ENCODE data around the gene CLCNKA. TPM values are rescaled to one million over a fixed set of nuclear protein-coding genes. Genes with fewer than 3 reads are reported as not detected.
A peak's percentile ranks its signal among the peaks of the same experiment; 100 is the strongest.

CLCNKA gene
- total RNA-seq, 2 experiments from 2014 or later, result not detected

- Mint-ChIP-seq H3K27me3 (no peaks in the 10 kb centered on the region), H3K4me1 (peaks cover 17% of the 10 kb centered on the region), H3K36me3 (ENCODE audit: low read depth) (no peaks in the 10 kb centered on the region), H3K4me3 (no peak overlapping the region), H3K9me3 (ENCODE audit: low read depth) (no peaks in the 10 kb centered on the region), H3K27ac (no peak overlapping the region)
- ATAC-seq (no peak), DNase-seq (no peak)
- POLR2A ChIA-PET, result no interaction called here
- intact Hi-C loops (cut with DNase I, micrococcal nuclease), result no loop called here
- CTCF ChIA-PET, result no interaction called here
These were observed 32.7 kb upstream of the CLCNKA start for GRCh38 chr1:15988856-15989736.

- no peaks in the 10 kb centered on the region for H3K36me3 Mint-ChIP-seq (ENCODE audit: low read depth)
- DNase-seq (no peak), ATAC-seq (no peak)
- H3K4me3 Mint-ChIP-seq, result no peak overlapping the region
- CTCF ChIA-PET, result no interaction called here
- no peak overlapping the region for H3K27ac Mint-ChIP-seq
- POLR2A ChIA-PET, result no interaction called here
- peaks cover 11% of the 10 kb centered on the region for H3K4me1 Mint-ChIP-seq
- no peaks in the 10 kb centered on the region for H3K27me3 Mint-ChIP-seq
- intact Hi-C loops (cut with DNase I, micrococcal nuclease), result no loop called here
- no peaks in the 10 kb centered on the region for H3K9me3 Mint-ChIP-seq (ENCODE audit: low read depth)
These were observed 32.1 kb upstream of the CLCNKA start for GRCh38 chr1:15989776-15990175.

- ATAC-seq (no peak), DNase-seq (no peak)
- Mint-ChIP-seq H3K27ac (no peak overlapping the region), H3K4me1 (no peaks in the 10 kb centered on the region), H3K4me3 (no peak overlapping the region), H3K36me3 (ENCODE audit: low read depth) (no peaks in the 10 kb centered on the region), H3K9me3 (ENCODE audit: low read depth) (no peaks in the 10 kb centered on the region), H3K27me3 (no peaks in the 10 kb centered on the region)
- intact Hi-C loops (cut with DNase I, micrococcal nuclease), result no loop called here
- ChIA-PET CTCF (no interaction called here), POLR2A (no interaction called here)
These were observed 30.2 kb upstream of the CLCNKA start for GRCh38 chr1:15991427-15992186.

GRCh38 chr1:15992187-15992553, 29.7 kb upstream of the CLCNKA start:
- no peaks in the 10 kb centered on the region for H3K36me3 Mint-ChIP-seq (ENCODE audit: low read depth)
- H3K9me3 Mint-ChIP-seq (ENCODE audit: low read depth), result no peaks in the 10 kb centered on the region
- ChIA-PET CTCF (no interaction called here), POLR2A (no interaction called here)
- DNase-seq, result no peak
- H3K4me3 Mint-ChIP-seq, result no peak overlapping the region
- ATAC-seq, result no peak
- no peaks in the 10 kb centered on the region for H3K27me3 Mint-ChIP-seq
- intact Hi-C loops (cut with DNase I, micrococcal nuclease), result no loop called here
- H3K4me1 Mint-ChIP-seq, result no peaks in the 10 kb centered on the region
- H3K27ac Mint-ChIP-seq, result no peak overlapping the region

GRCh38 chr1:15992582-15993500, 29.0 kb upstream of the CLCNKA start:
- Mint-ChIP-seq H3K4me1 (no peaks in the 10 kb centered on the region), H3K27me3 (no peaks in the 10 kb centered on the region), H3K4me3 (no peak overlapping the region), H3K36me3 (ENCODE audit: low read depth) (no peaks in the 10 kb centered on the region), H3K27ac (no peak overlapping the region), H3K9me3 (ENCODE audit: low read depth) (no peaks in the 10 kb centered on the region)
- ChIA-PET POLR2A (no interaction called here), CTCF (interaction anchor here (0.6 kb wide), 1 partner anchor 17 kb away, joined by 4 read pairs; no protein-coding TSS in a partner anchor)
- ATAC-seq (no peak), DNase-seq (no peak)
- intact Hi-C loops (cut with DNase I, micrococcal nuclease), result no loop called here

- POLR2A ChIA-PET, result no interaction called here
- intact Hi-C loops (cut with DNase I, micrococcal nuclease), result loop anchor here in 1 of 2 experiments (1.0 kb wide), 2 partner anchors 178 to 201 kb away; no protein-coding TSS in a partner anchor
- ATAC-seq, result no peak
- no peaks in the 10 kb centered on the region for H3K27me3 Mint-ChIP-seq
- H3K27ac Mint-ChIP-seq, result no peak overlapping the region
- H3K36me3 Mint-ChIP-seq (ENCODE audit: low read depth), result no peaks in the 10 kb centered on the region
- no peaks in the 10 kb centered on the region for H3K4me1 Mint-ChIP-seq
- no peak overlapping the region for H3K4me3 Mint-ChIP-seq
- no peak for DNase-seq
- H3K9me3 Mint-ChIP-seq (ENCODE audit: low read depth), result no peaks in the 10 kb centered on the region
- CTCF ChIA-PET, result interaction anchor here (0.9 to 2.1 kb wide), 3 partner anchors 17 to 179 kb away, joined by 3 to 11 read pairs (median 3); no protein-coding TSS in a partner anchor
These were observed 28.2 kb upstream of the CLCNKA start for GRCh38 chr1:15993666-15994065.

- no peak overlapping the region for H3K4me3 Mint-ChIP-seq
- H3K36me3 Mint-ChIP-seq (ENCODE audit: low read depth), result no peaks in the 10 kb centered on the region
- ChIA-PET POLR2A (no interaction called here), CTCF (interaction anchor here (0.8 to 2.1 kb wide), 7 partner anchors 14 to 202 kb away, joined by 3 to 11 read pairs (median 4); no protein-coding TSS in a partner anchor)
- H3K4me1 Mint-ChIP-seq, result no peaks in the 10 kb centered on the region
- no peak for DNase-seq
- intact Hi-C loops (cut with DNase I, micrococcal nuclease), result loop anchor here in 1 of 2 experiments (1.0 kb wide), 2 partner anchors 179 to 202 kb away; no protein-coding TSS in a partner anchor
- no peak for ATAC-seq
- H3K27ac Mint-ChIP-seq, result no peak overlapping the region
- no peaks in the 10 kb centered on the region for H3K9me3 Mint-ChIP-seq (ENCODE audit: low read depth)
- no peaks in the 10 kb centered on the region for H3K27me3 Mint-ChIP-seq
These were observed 27.8 kb upstream of the CLCNKA start for GRCh38 chr1:15994081-15994480.

- ATAC-seq, result peak; percentile 92
- intact Hi-C loops (cut with DNase I, micrococcal nuclease), result loop anchor here in 1 of 2 experiments (1.0 kb wide), 2 partner anchors 179 to 202 kb away; no protein-coding TSS in a partner anchor
These were observed 27.1 kb upstream of the CLCNKA start for GRCh38 chr1:15994590-15995351.

GRCh38 chr1:15997076-15997585, 24.7 kb upstream of the CLCNKA start:
- Mint-ChIP-seq H3K4me1 (no peaks in the 10 kb centered on the region), H3K4me3 (no peak overlapping the region), H3K27ac (no peak overlapping the region), H3K27me3 (no peaks in the 10 kb centered on the region), H3K36me3 (ENCODE audit: low read depth) (no peaks in the 10 kb centered on the region), H3K9me3 (ENCODE audit: low read depth) (no peaks in the 10 kb centered on the region)
- DNase-seq (no peak), ATAC-seq (no peak)
- intact Hi-C loops (cut with DNase I, micrococcal nuclease), result no loop called here
- CTCF ChIA-PET, result interaction anchor here (1.0 to 1.5 kb wide), 3 partner anchors 10 to 206 kb away, joined by 3 to 14 read pairs (median 3); no protein-coding TSS in a partner anchor
- POLR2A ChIA-PET, result no interaction called here

More at GRCh38 chr1:15994590-15995351, 27.1 kb upstream of the CLCNKA start:
- H3K4me3 Mint-ChIP-seq, result no peak overlapping the region
- H3K36me3 Mint-ChIP-seq (ENCODE audit: low read depth), result no peaks in the 10 kb centered on the region
- H3K27ac Mint-ChIP-seq, result peak overlapping the region; percentile 19
- H3K4me1 Mint-ChIP-seq, result no peaks in the 10 kb centered on the region
- H3K27me3 Mint-ChIP-seq, result no peaks in the 10 kb centered on the region
- H3K9me3 Mint-ChIP-seq (ENCODE audit: low read depth), result no peaks in the 10 kb centered on the region
- CTCF ChIA-PET, result interaction anchor here (0.6 to 2.1 kb wide), 13 partner anchors 9 to 203 kb away, joined by 3 to 11 read pairs (median 3); partner anchors contain the start of gene CLCNKA
- DNase-seq, result peak; percentile 77
- POLR2A ChIA-PET, result no interaction called here

- Mint-ChIP-seq H3K27me3 (no peaks in the 10 kb centered on the region), H3K9me3 (ENCODE audit: low read depth) (no peaks in the 10 kb centered on the region), H3K36me3 (ENCODE audit: low read depth) (no peaks in the 10 kb centered on the region), H3K27ac (no peak overlapping the region), H3K4me3 (no peak overlapping the region), H3K4me1 (no peaks in the 10 kb centered on the region)
- ChIA-PET POLR2A (no interaction called here), CTCF (interaction anchor here (1.0 to 1.5 kb wide), 3 partner anchors 10 to 206 kb away, joined by 3 to 14 read pairs (median 3); no protein-coding TSS in a partner anchor)
- no peak for DNase-seq
- no peak for ATAC-seq
- intact Hi-C loops (cut with DNase I, micrococcal nuclease), result no loop called here
These were observed 24.1 kb upstream of the CLCNKA start for GRCh38 chr1:15997637-15998280.

Measured in activated CD4-positive, alpha-beta T cell treated with anti-CD3 and anti-CD28 coated beads for 36 hours (primary cell).